GM18502 (cell line): ENCODE data around the gene CALCOCO2.

Experiments
- ATAC-seq: cut with Tn5 transposase; IDR thresholded peaks from one replicate; pipeline ENCODE4 v1.9.1; 2021; ENCODE audit warnings: mild to moderate bottlenecking; ENCODE audit not compliant: unreplicated experiment, poor library complexity

Gene CALCOCO2

DNA sequence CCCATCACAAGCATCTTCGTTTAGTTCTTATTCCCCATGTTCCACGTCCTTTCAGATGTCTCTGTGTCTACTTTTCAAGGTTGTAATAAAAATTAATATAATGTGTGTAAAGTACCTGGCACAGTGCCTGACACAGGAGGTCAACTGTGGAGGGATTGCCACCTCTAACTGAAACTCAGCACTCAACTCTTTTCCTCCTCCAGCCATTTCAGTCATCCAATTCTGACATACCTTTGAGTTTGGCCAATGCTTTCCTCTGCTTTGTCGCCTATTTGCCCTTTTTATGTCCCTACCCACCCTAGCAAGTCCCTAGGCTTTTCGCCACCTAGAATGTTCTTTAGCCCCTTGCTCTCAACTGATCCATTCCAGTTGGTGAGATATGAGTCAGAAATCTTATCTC is 78.9 kb downstream of the CALCOCO2 start:
- no peak for ATAC-seq

DNA sequence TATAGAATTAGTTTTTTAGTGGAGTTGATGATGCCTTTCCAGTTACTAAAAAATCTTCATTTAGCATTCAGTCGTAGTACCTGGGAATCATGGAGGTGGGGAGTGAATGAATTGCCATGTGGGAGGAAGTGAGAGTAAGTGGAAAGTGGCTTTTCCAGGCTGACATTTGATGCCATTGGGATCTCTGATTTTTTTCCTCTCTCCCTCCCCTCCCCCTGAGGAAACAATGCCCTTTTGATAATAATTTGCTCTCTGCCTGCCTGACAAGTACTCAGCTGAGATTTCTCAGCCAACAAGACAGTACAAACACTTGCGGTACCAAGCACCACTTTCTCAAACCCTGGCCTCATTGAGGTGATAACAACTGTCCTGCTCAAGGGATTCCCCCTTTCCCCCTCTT is 79.5 kb downstream of the CALCOCO2 start:
- no peak for ATAC-seq

DNA sequence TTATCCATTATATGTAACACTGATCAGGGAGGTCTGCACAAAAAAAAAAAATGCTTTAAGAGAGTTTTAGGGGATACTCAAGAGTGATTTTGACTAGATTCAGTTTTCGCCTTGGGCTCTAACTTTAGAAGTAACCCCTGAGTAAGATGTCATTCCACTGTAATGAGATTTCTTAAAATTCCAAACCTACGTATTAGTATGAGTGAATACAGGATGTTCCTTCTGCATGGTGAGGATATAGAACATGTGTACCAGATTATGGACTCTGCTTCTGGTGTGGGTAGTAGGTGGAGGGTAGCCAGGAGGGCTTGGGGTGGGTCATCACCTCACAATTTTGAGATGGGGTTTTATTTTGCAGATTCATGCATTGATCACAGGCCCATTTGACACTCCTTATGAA is 81.6 kb downstream of the CALCOCO2 start:
- ATAC-seq = no peak
